ENCODE measurements around the gene SUSD6.
"Not testable (repeated sequence)": the region's sequence is repeated elsewhere in the genome, so short reads cannot be mapped to it uniquely, and the experiment has no call there.

Gene SUSD6

GRCh38 chr14:69586404-69586803 lies 25.0 kb upstream of the SUSD6 start:
- no peak for DNase-seq (ENCODE audit: low spot score)
- no peak overlapping the region for H3K27ac ChIP-seq
- ChIA-PET POLR2A (ENCODE audit: low non-redundant PET) (no interaction called here), CTCF (interaction anchor here (0.5 to 1.2 kb wide), 4 partner anchors 11 to 479 kb away, joined by 3 to 4 read pairs (median 3); no protein-coding TSS in a partner anchor)
- no peak for TF ChIP-seq CTCF (conservative IDR thresholded peaks at IDR 0.05; ENCODE audit: low read depth)

GRCh38 chr14:69587389-69587788 lies 24.0 kb upstream of the SUSD6 start:
- no peak for DNase-seq (ENCODE audit: low spot score)
- CTCF ChIA-PET = interaction anchor here (0.6 kb wide), 1 partner anchor 204 kb away, joined by 3 read pairs; no protein-coding TSS in a partner anchor
- no peak for TF ChIP-seq CTCF (conservative IDR thresholded peaks at IDR 0.05; ENCODE audit: low read depth)
- POLR2A ChIA-PET (ENCODE audit: low non-redundant PET) = no interaction called here
- H3K27ac ChIP-seq = no peak overlapping the region

GRCh38 chr14:69591317-69591716 lies 20.1 kb upstream of the SUSD6 start:
- DNase-seq (ENCODE audit: low spot score) = no peak
- ChIA-PET CTCF (interaction anchor here (0.6 to 0.7 kb wide), 2 partner anchors 484 to 1047 kb away, joined by 3 to 6 read pairs; no protein-coding TSS in a partner anchor), POLR2A (ENCODE audit: low non-redundant PET) (no interaction called here)
- TF ChIP-seq CTCF (conservative IDR thresholded peaks at IDR 0.05; ENCODE audit: low read depth) = no peak
- no peak overlapping the region for H3K27ac ChIP-seq

GRCh38 chr14:69593018-69593677 lies 18.2 kb upstream of the SUSD6 start:
- ChIA-PET CTCF (interaction anchor here (0.8 to 1.0 kb wide), 2 partner anchors 8 to 134 kb away, joined by 3 to 4 read pairs; no protein-coding TSS in a partner anchor), POLR2A (ENCODE audit: low non-redundant PET) (no interaction called here)
- no peak for TF ChIP-seq CTCF (conservative IDR thresholded peaks at IDR 0.05; ENCODE audit: low read depth)
- H3K27ac ChIP-seq = peak overlapping the region; percentile 77
- DNase-seq (ENCODE audit: low spot score) = no peak

- no peak overlapping the region for H3K27ac ChIP-seq
- ChIA-PET CTCF (interaction anchor here (0.7 to 1.1 kb wide), 4 partner anchors 10 to 335 kb away, joined by 3 to 6 read pairs (median 3); partner anchors contain the start of gene GALNT16), POLR2A (ENCODE audit: low non-redundant PET) (no interaction called here)
- DNase-seq (ENCODE audit: low spot score) = no peak
- no peak for TF ChIP-seq CTCF (conservative IDR thresholded peaks at IDR 0.05; ENCODE audit: low read depth)
These were observed 16.6 kb upstream of the SUSD6 start for GRCh38 chr14:69594846-69595245.

DNA sequence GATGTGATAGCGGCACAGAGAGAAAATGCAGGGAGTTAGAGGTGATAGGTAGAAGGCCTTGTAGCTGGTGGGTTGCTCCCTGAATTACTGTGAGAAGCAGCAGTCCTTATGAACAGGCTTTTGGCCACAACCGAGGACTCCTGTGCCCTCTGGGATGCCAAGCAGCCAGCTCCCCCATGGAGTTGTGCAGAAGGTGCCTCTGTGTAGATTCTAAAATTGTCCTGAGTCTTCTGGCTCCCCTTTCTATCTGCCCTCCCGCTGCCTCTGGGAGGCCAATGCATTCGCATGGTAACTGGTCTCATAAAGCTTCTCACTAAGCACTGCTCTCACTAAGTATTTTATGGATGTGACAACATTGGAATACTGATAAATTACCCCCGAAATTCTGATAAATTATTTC lies 16.1 kb upstream of the SUSD6 start:
- TF ChIP-seq CTCF (conservative IDR thresholded peaks at IDR 0.05; ENCODE audit: low read depth) = no peak
- ChIA-PET POLR2A (ENCODE audit: low non-redundant PET) (no interaction called here), CTCF (interaction anchor here (0.9 to 1.1 kb wide), 2 partner anchors 16 to 132 kb away, joined by 3 read pairs; no protein-coding TSS in a partner anchor)
- DNase-seq (ENCODE audit: low spot score) = no peak
- no peak overlapping the region for H3K27ac ChIP-seq

DNA sequence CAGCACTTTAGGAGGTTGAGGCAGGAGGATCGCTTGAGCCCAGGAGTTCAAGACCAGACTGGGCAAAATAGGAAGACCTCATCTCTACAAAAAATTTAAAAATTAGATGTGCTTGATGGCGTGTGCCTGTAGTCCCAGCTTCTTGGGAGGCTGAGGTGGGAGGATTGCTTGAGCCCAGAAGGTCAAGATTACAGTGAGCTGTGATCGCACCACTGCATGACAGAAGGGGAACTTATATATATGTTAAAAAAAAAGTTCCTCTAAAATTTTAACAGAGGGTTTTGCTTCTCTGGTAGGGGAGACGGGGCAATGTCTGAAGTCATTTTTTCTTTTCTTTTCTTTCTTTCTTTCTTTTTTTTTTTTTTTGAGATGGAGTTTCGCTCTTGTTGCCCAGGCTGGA lies 12.0 kb upstream of the SUSD6 start:
- CTCF ChIA-PET = interaction anchor here (0.7 kb wide), 1 partner anchor 128 kb away, joined by 3 read pairs; no protein-coding TSS in a partner anchor
- POLR2A ChIA-PET (ENCODE audit: low non-redundant PET); DNase-seq (ENCODE audit: low spot score); H3K27ac ChIP-seq: not testable (repeated sequence)

All from RWPE1 (cell line).